ENCODE data around the gene IL16. TPM values are rescaled to one million over a fixed set of nuclear protein-coding genes. Genes with fewer than 3 reads are reported as not detected.
"Not testable (repeated sequence)": the region's sequence is repeated elsewhere in the genome, so short reads cannot be mapped to it uniquely, and the experiment has no call there.

Gene IL16
- 0.05 and 0.69 TPM in 2 replicates for total RNA-seq

- DNase-seq (ENCODE audit: low read depth) = no peak
Observed at GRCh38 chr15:81196576-81197254, at the start of gene IL16. TSS of gene IL16 (plus strand) at chr15:81196879. CDS start at chr15:81225400, 28,521 bp downstream.

GRCh38 chr15:81151389-81151788 lies 45.3 kb upstream of the IL16 start:
- DNase-seq (ENCODE audit: low read depth) = no peak

- no peak for DNase-seq (ENCODE audit: low read depth)
Observed at GRCh38 chr15:81152339-81152738, 44.3 kb upstream of the IL16 start.

GRCh38 chr15:81152799-81153198 lies 43.9 kb upstream of the IL16 start:
- no peak for DNase-seq (ENCODE audit: low read depth)

GRCh38 chr15:81155375-81156218 lies 41.1 kb upstream of the IL16 start:
- peak; percentile 61 for DNase-seq (ENCODE audit: low read depth)

- DNase-seq (ENCODE audit: low read depth) = no peak
Observed at GRCh38 chr15:81156324-81156723, 40.4 kb upstream of the IL16 start.

- DNase-seq (ENCODE audit: low read depth) = no peak
Observed at GRCh38 chr15:81157195-81157938, 39.3 kb upstream of the IL16 start.

GRCh38 chr15:81157939-81158223 lies 38.8 kb upstream of the IL16 start:
- no peak for DNase-seq (ENCODE audit: low read depth)

GRCh38 chr15:81158561-81158960 lies 38.1 kb upstream of the IL16 start:
- DNase-seq (ENCODE audit: low read depth) = not testable (repeated sequence)

GRCh38 chr15:81160312-81161159 lies 36.1 kb upstream of the IL16 start:
- DNase-seq (ENCODE audit: low read depth) = no peak

- DNase-seq (ENCODE audit: low read depth) = no peak
Observed at GRCh38 chr15:81161160-81161673, 35.5 kb upstream of the IL16 start.

GRCh38 chr15:81161851-81162250 lies 34.8 kb upstream of the IL16 start:
- DNase-seq (ENCODE audit: low read depth) = no peak

GRCh38 chr15:81163961-81164800 lies 32.5 kb upstream of the IL16 start:
- no peak for DNase-seq (ENCODE audit: low read depth)

- DNase-seq (ENCODE audit: low read depth) = no peak
Observed at GRCh38 chr15:81165535-81165934, 31.1 kb upstream of the IL16 start.

GRCh38 chr15:81166636-81167305 lies 29.9 kb upstream of the IL16 start:
- DNase-seq (ENCODE audit: low read depth) = no peak

- DNase-seq (ENCODE audit: low read depth) = no peak
Observed at GRCh38 chr15:81168131-81168526, 28.6 kb upstream of the IL16 start.

- no peak for DNase-seq (ENCODE audit: low read depth)
Observed at GRCh38 chr15:81168644-81169043, 28.0 kb upstream of the IL16 start.

- no peak for DNase-seq (ENCODE audit: low read depth)
Observed at GRCh38 chr15:81170511-81170910, 26.2 kb upstream of the IL16 start.

- no peak for DNase-seq (ENCODE audit: low read depth)
Observed at GRCh38 chr15:81171286-81171685, 25.4 kb upstream of the IL16 start.
